Measurements from ENCODE around the gene CPVL. TPM values are rescaled to one million over a fixed set of nuclear protein-coding genes. Genes with fewer than 3 reads are reported as not detected.

The CPVL gene
- total RNA-seq, 1 donor from 2014 or later = 86.9 TPM

DNA sequence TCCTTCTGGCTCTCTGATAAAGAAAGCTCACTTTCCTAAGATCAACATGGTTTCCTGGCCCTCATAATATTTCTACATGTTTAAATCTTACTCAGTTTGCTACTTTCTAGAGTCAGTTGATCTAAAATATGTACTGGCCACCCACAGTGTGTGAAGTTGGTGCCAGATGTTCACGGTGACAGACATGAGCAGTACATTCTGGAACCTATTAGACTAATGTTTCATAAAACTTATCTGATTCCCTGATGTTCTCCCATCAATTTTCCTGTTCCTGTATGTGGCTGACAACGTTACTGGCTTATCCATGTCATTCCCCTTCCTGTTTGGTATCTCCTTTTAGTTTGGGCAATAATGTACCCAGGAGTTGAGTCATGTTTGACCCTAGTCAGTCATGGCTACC, 13.7 kb upstream of the CPVL start:
- intact Hi-C loops (cut with DNase I) = no loop called here
- DNase-seq (ENCODE audit: low spot score) = no peak

DNA sequence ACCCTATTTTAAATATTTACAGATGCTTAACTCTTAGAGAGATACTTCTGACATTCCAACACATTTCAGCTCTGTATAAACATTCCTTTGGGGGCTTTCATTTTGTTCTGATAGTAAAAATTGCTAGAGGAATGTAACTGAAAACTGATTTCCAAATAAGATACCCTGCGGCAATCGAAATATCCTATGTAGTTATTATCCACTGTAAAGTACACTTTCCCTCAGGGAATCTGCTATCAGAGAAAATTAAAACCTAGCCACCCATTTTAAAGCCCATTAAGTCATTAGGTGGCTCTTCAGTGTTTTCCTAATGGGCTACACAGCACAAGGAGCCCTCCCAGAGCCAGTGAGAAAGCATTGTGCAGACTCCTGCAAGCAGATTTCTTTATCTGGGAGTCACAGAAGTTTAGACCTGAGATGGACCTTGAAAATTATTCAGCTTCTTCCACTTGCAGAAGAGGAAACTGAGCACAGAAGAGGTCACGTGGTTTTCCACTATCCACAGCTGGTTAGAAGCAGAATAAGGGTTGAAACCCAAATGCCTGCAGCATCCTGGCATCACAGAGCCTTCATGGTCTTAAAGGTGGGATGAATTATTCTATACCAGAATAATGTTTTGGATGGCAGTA, 12.6 kb upstream of the CPVL start:
- no peak for DNase-seq (ENCODE audit: low spot score)
- intact Hi-C loops (cut with DNase I) = no loop called here

DNA sequence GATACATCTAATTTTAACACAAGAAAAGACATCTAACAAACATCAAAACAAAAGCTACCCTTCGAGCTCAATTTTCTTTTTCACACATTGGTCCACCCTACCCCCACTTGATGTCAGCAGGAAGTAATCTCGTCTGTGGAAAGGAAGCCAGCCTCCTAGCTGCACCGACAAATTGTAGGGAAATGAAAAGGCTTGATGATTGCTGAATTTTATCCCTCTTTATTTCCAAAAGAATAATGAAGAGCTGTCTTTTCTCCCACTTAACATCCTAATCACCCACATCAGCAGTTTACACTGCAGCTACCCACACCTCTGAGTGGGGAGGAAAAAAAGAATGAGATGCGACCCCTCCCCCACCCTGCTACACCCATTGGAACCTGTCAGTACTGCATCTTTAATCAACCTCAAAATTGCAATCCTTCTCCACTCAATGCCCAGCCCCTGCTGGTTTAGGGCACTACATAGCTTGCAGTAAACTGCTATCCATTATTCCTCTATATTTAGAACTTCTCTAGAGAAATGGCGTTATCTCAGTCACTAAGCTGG, 10.6 kb upstream of the CPVL start:
- no peak for DNase-seq (ENCODE audit: low spot score)
- intact Hi-C loops (cut with DNase I) = no loop called here

DNA sequence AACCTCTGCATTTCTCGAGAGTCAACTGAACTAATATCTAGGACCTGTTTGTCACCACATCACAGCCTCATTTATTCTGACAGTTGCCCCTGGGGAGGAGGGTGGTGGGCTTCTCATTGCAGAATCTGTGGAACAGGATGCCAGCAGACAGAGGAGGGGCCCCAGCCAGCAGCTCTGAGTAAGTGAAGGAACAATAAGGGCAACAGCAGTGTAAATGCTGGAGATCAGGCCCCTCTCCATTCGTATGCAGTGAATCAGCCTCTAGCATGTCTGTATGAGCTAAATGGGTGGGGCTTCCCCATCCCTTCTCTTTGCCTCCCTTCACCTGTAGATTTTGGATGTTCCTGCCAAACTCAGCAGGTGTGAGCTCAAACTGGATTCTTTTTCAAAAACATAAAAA, 7.7 kb upstream of the CPVL start:
- intact Hi-C loops (cut with DNase I) = no loop called here
- no peak for DNase-seq (ENCODE audit: low spot score)

DNA sequence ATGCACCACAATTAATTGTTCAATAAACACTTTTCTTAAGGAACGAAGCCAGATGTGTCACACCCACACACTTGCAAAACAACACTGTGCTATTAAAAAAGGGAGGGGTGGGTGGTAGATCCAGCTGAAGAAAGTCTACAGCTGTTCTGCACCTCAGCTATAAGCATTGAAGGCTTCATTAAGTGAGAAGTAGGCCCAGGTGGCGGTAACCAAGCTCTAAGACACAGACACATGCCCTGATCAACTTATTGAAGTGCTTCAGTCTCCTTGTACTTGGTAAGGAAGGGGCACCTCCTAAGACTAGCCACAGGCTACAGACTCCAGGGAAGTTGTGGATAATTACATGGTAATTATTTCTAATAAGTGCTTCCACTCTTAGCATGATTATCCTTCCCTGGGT, 4.5 kb upstream of the CPVL start:
- no peak for DNase-seq (ENCODE audit: low spot score)
- intact Hi-C loops (cut with DNase I) = no loop called here

DNA sequence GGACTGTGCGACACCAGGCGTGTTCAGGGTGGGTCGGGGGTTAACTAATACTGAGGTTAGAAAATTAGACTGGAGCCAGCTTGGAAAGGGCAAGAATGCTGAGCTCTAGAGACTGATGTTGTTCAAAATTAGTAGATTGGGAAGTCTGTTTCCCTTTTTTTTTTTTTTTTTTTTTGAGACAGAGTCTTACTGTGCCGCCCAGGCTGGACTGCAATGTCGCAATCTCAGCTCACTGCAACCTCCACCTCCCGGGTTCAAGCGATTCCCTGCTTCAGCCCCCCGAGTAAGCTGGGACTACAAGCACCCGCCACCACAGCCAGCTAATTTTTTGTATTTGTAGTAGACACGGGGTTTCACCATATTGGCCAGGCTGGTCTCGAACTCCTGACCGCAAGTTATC, 2.7 kb upstream of the CPVL start:
- DNase-seq (ENCODE audit: low spot score) = no peak
- intact Hi-C loops (cut with DNase I) = no loop called here

DNA sequence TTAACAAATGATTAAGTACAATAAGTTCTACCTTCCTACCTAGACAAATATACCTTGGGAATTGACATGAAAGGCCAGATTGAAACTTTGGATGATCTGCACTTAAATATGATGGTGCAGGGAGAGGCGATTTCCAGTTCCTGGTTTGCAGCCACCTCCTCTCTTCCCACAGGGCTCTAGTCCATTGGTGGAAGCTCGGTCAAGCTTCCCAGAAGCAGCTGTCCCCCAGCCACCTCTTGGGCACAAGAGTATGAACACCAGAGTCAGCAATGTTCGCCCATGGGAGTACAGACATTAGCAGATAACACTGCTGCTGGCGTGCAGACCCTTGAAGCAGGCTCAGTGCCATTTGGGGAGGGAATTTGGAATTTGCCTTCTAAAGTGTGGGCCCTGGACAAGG, 1.5 kb upstream of the CPVL start:
- no peak for DNase-seq (ENCODE audit: low spot score)
- intact Hi-C loops (cut with DNase I) = no loop called here

DNA sequence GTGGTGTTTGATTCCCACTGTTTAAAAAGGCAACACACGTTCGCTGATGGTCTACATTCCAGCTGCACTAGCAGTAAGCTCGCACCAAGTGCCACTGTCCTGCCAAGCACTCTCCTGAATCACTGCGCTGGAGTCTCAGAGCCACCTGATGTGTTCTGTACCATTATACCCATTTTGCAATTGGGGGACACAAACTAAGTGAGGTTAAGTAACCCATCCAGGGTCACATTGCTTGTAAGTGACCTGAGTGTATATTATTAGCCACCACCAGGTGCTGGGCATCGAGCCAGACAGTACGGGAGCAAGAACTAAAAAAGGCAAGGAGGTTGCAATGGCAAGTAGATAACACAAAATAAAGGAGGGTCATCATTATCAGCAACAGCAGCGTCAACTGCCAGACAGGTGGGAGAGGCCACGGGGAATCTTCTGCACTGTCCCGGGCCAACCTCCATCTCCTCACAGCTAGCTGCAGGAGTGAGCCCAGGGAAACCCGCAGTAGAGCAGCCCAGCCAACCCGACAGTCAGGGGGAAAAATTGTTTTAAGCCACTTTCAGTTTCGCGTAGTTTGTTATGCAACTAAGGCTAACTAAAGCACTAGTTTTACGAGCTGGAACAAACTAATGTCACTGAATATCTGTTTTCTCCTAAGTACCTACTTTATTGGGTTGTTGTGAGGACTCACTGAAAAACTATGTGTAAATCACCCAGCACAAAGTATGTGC, 712 bp upstream of the CPVL start:
- intact Hi-C loops (cut with DNase I) = no loop called here
- no peak for DNase-seq (ENCODE audit: low spot score)

DNA sequence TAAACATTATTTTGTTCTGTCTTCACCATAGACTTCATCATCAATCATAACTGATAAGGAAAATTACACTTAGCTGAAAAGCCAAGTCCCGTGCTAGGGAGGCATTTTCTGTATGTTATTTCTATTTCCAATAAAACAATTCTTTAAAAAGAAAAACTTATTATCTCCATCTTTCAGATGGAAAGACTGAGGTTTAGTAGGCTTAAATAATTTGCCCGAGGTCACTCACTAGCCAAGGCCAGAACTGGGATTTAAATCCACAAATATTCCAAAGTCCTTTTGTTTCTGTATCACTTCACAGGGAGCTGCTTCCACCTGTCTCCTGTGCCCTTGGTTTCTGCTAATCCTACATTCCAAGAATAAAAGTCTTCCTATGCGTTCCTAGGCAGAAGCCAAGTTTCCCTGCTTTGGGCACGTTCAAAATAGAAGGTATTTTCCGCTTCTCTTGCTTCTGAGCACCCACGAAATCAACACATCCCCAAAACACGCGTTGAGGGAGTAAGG, 732 bp downstream of the CPVL start:
- no peak for DNase-seq (ENCODE audit: low spot score)
- intact Hi-C loops (cut with DNase I) = no loop called here

DNA sequence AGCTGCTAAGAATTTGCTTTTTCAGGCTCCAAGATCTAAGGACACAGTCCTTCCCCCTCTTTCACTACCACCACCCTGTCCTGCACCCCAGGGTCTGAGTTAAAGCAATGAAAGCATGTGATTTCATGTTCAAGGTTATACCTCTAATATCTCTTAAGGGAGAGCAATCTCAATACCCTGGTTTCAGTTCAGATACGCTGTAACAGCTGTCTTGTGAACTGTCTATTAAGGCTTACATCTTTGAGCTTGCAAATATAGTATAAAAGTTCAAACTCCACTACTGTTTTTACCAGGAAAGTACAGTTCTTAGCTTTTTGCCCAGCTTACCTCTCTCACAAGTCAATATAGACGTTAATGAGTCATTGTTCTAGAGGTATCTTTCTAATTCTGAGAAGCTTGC, 2.6 kb downstream of the CPVL start:
- DNase-seq (ENCODE audit: low spot score) = no peak

DNA sequence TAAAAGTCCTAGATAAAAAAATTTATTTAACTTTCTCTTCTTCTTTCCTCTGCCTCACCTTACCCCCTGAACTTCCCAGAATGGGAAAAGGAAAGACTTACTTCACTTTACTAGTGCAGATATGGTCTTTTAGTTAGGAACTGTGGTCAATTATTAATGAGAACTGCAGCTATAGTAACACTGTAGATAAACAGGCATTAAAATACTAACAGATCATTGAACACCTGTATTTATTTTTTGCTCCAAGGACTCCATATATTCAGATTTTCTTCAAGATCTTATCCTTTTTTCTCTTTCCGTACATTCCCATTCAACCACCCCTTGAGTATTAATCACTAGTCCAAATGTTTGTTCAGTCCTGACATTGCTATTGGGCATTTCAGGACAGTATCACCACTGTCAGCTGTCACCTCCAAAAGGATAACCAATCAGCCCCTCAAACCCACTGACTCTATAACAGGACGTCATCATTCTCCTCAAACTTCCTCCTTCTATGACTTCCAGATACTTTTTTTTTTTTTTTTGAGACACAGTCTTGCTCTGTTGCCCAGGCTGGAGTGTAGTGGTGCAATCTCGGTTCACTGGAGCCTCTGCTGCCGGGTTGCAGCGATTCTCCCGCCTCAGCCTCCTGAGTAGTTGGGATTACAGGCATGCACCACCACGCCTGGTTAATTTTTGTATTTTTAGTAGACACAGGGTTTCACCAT, 4.2 kb downstream of the CPVL start:
- DNase-seq (ENCODE audit: low spot score) = no peak

More for the DNA sequence above, 2.6 kb downstream of the CPVL start:
- intact Hi-C loops (cut with DNase I) = no loop called here

DNA sequence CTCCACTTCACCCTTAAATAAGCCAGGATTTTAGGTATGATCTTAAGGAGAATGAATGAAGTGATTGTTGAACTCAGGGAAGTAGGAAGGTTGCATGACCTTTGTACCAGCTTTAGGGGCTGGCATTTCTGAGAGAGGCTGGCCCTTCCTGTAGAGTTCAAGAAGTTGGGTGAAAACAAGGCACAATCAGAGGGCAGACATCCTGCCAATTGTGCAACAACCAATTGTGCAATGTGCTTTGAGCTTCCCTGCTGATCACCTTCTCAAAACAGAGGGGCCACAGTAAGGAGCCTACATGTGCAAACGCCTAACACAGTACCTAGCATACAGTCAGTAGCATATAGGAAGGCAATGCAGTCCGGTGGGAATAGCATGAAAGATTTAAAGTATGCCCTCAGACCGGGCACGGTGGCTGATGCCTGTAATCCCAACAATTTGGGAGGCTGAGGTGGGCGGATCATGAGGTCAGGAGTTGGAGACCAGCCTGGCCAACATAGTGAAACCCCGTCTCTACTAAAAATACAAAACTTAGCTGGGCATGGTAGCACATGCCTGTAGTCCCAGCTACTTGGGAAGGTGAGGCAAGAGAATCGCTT, 5.4 kb downstream of the CPVL start:
- intact Hi-C loops (cut with DNase I) = no loop called here
- DNase-seq (ENCODE audit: low spot score) = no peak

More for the DNA sequence above, 4.2 kb downstream of the CPVL start:
- intact Hi-C loops (cut with DNase I) = no loop called here

DNA sequence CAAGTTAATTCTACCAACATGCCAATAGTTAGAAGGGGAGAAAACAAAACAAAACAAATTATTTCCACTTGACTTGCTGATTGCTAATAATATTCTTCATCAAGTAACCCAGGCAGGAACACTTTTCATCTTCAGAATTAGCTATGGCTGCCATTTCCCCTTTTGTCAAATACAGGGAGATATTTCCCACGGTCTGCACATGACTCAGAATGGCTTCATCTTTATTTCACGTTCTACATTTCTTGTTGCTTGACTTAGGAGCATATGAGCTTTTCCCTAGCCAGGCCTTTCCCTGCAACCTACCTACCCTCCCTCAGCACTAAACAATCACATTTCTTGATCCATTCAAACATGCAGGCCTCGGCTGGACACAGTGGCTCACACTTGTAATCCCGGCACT, 6.5 kb downstream of the CPVL start:
- DNase-seq (ENCODE audit: low spot score) = no peak
- intact Hi-C loops (cut with DNase I) = no loop called here

DNA sequence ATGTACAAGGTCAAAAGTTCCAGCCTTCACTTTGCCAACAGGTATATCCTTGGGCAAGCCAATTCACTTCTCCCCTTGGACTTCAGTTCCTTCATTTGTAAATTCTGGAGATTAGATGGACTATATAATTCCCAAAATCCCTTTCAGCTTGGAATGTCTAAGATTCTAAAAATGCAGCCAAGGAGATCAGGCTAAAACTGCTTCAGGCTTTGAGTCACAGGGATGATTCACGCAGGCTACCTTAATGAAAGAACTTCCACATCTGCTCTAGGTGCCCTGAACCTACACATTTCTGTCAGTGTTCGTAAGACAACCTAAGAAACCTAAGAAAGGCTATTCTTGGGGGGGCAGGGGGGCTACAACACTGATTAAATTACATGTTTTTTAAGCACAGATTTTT, 7.1 kb downstream of the CPVL start:
- intact Hi-C loops (cut with DNase I) = no loop called here
- no peak for DNase-seq (ENCODE audit: low spot score)

DNA sequence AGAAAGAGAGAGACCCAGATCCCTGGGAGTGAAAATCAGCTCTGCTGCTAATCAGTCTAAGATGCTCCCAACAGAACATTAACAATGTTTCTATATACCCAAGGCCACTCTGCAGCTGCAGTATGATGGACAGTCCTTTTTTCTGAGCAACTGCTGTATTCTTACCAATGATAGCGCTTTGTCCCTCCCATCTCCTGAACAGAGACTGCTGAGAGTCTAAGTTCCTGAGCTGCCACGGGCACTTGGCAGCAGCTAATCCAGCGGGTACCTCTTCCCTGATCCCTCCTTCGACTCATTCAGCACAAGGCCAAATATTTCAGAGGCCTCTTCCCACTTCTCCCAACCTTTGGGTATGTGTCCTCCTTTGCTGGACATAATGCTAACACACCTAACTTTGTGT, 7.7 kb downstream of the CPVL start:
- DNase-seq (ENCODE audit: low spot score) = no peak
- intact Hi-C loops (cut with DNase I) = no loop called here

DNA sequence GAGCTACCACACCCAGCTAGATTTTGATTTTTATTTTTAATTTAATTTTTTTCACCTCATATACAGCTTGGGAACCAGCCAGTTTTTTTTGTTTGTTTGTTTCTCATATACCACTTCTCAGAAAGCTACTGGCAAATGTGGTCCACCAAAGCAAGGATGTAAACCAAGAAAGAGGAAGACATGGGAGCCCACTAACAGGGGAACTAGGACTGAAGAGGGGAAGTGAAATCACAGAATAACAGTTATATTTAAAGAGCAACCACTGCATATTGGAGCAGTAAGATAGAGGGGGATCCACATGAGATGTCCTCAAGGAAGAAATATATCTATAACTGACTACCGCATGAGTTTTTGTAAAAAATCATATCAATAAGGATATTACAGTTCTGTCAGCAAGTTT, 10.5 kb downstream of the CPVL start:
- no peak for DNase-seq (ENCODE audit: low spot score)
- intact Hi-C loops (cut with DNase I) = no loop called here

DNA sequence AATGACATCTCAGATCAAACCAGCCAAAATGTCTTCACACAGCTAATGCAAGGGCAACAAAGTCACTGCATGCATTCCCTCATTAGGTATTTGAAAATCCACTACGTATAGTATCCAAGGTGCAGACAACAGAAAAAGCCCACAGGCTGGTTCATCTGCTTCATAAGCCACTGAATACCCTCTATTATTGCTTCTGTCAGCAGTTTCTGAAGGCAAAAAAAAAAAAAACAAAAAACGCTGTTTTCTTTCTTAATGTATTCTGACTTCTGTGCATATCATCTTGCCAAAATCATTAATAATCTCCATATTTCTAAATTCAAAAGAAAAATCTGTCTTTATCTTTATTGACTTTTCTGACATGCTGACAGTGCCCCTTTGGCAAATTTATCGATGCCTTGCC, 13.4 kb downstream of the CPVL start:
- DNase-seq (ENCODE audit: low spot score) = no peak
- intact Hi-C loops (cut with DNase I) = no loop called here

DNA sequence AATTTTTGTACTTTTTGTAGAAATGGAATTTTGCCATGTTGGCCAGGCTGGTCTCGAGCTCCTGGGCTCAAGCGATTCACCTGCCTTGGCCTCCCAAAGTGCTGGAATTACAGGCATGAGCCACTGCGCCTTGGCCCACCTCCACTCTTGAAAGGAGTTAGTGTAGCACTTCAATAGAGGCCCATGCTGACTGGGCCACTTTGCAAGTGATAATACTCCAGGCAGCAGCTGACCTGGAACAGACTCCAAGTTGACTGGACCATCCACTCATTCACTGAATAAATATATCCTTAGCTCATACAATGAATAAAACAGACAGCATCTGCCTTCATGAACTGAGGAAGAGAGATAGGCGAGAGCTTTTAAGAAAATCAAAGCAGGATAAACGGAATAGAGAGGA, 14.7 kb downstream of the CPVL start:
- intact Hi-C loops (cut with DNase I) = no loop called here

DNA sequence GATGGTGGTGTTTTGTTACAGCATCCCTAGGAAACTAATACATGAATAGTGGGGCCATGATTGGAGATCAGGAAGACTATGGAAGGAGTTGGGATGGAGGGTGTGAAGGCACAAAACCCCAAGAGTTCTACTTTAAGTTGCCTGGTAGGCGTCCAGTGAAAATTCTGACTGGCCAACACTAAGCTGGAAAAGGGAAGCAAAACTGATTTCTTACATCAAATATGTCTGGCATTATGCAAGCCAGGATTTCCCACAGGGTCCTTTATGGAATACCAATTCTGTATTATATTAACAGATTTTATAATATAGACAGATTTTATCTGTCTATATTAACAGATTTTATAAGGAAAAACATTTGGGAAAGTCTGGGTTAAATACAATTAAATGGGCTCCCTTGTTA, 16.2 kb downstream of the CPVL start:
- no peak for DNase-seq (ENCODE audit: low spot score)
- intact Hi-C loops (cut with DNase I) = no loop called here

More for the DNA sequence above, 14.7 kb downstream of the CPVL start:
- no peak for DNase-seq (ENCODE audit: low spot score)

DNA sequence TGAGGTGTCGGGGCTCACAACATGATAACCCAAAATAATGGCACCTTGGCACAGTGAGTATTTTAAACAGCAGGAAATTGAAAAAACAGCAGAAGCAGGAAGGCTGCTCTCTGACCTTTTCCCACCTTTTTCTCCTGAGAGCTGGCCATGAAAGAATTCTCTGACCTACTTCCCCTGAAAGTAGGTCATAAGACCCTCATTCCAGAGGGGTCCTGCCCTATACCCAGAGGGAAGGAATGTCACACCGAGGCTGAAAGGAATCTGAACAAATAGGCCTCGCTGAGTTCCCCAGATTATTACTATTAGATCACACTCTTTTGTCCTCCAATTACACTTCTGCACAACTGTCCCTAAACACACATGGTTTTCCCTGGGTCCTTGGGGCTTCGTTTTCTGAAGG, 18.8 kb downstream of the CPVL start:
- intact Hi-C loops (cut with DNase I) = no loop called here

More for the DNA sequence above, 18.8 kb downstream of the CPVL start:
- no peak for DNase-seq (ENCODE audit: low spot score)

Measured in cardiac septum (tissue), 1 donor.